ENCODE results near the gene DLK1. TPM values are rescaled to one million over a fixed set of nuclear protein-coding genes. Genes with fewer than 3 reads are reported as not detected.

The DLK1 gene
- total and polyA plus RNA-seq, 2 of the 13 experiments (the other 11 are each of a cell fraction or from before 2014, with no cell fraction given) = 95.5 to 312 TPM

DNA sequence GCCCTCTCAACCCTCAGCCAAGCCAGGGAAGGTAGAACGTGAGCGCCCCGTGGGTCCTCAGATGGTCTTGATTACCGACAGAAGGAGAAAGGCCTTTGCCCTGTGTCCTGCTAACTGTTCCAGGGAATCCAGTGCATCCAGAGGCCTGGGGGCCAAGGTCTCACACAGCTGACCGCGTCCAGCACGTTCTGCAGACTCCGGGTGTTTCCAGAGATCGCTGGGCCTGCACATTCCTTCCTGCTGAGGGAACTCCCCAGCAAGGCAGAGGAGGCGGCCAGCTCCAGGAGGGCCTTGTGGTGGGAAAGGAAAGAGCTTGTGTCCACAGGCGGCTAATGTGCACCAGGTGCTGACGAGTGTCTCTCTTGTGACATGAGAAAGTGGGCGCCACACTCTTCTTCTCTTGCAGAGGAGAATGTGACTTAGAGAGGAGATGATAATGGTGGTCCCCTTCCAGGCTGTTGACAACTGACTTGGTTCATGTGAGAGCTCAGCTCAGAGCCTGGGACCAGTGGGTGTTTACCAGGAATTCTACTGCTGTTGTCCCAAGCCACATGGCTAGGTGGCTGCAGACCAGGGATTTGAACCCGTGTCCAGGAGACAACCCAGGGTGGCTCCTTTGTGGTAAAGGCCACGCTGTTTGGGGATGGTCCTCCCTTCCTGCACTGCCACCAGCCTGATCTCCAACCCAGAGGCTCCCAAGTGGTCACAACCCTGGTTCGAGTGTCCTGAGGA lies 46.8 kb upstream of the DLK1 start (continued):
- no peak for TF ChIP-seq ZNF737 (CRISPR knock-in tag; IDR thresholded peaks at IDR 0.05; ENCODE audit: borderline replicate concordance)
- TF ChIP-seq KMT2B (CRISPR knock-in tag; IDR thresholded peaks at IDR 0.05) = peak; percentile 44; the same call in 1 of the 2 replicates
- TF ChIP-seq, protein P1, sequence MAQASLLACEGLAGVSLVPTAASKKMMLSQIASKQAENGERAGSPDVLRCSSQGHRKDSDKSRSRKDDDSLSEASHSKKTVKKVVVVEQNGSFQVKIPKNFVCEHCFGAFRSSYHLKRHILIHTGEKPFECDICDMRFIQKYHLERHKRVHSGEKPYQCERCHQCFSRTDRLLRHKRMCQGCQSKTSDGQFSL (CRISPR knock-in tag; IDR thresholded peaks at IDR 0.05) = no peak
- TF ChIP-seq, protein P2, sequence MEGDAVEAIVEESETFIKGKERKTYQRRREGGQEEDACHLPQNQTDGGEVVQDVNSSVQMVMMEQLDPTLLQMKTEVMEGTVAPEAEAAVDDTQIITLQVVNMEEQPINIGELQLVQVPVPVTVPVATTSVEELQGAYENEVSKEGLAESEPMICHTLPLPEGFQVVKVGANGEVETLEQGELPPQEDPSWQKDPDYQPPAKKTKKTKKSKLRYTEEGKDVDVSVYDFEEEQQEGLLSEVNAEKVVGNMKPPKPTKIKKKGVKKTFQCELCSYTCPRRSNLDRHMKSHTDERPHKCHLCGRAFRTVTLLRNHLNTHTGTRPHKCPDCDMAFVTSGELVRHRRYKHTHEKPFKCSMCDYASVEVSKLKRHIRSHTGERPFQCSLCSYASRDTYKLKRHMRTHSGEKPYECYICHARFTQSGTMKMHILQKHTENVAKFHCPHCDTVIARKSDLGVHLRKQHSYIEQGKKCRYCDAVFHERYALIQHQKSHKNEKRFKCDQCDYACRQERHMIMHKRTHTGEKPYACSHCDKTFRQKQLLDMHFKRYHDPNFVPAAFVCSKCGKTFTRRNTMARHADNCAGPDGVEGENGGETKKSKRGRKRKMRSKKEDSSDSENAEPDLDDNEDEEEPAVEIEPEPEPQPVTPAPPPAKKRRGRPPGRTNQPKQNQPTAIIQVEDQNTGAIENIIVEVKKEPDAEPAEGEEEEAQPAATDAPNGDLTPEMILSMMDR (CRISPR knock-in tag; IDR thresholded peaks at IDR 0.05) = peak; percentile 77
- peak; percentile 70 for TF ChIP-seq FOXP4 (CRISPR knock-in tag; IDR thresholded peaks at IDR 0.05)
- TF ChIP-seq ZNF782 (CRISPR knock-in tag; IDR thresholded peaks at IDR 0.05; ENCODE audit: borderline replicate concordance) = no peak
- TF ChIP-seq ZNF605 (CRISPR knock-in tag; IDR thresholded peaks at IDR 0.05) = peak; percentile 76
- peak; percentile 93 for TF ChIP-seq MEF2D (CRISPR knock-in tag; IDR thresholded peaks at IDR 0.05)
- TF ChIP-seq, protein P3, sequence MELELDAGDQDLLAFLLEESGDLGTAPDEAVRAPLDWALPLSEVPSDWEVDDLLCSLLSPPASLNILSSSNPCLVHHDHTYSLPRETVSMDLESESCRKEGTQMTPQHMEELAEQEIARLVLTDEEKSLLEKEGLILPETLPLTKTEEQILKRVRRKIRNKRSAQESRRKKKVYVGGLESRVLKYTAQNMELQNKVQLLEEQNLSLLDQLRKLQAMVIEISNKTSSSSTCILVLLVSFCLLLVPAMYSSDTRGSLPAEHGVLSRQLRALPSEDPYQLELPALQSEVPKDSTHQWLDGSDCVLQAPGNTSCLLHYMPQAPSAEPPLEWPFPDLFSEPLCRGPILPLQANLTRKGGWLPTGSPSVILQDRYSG (CRISPR knock-in tag; IDR thresholded peaks at IDR 0.05) = no peak
- TF ChIP-seq IRF1 (CRISPR knock-in tag; IDR thresholded peaks at IDR 0.05; ENCODE audit: low read depth) = 0 out of 2 replicates have a peak, but pooled peaks have one; percentile 63
- TF ChIP-seq, protein P4, sequence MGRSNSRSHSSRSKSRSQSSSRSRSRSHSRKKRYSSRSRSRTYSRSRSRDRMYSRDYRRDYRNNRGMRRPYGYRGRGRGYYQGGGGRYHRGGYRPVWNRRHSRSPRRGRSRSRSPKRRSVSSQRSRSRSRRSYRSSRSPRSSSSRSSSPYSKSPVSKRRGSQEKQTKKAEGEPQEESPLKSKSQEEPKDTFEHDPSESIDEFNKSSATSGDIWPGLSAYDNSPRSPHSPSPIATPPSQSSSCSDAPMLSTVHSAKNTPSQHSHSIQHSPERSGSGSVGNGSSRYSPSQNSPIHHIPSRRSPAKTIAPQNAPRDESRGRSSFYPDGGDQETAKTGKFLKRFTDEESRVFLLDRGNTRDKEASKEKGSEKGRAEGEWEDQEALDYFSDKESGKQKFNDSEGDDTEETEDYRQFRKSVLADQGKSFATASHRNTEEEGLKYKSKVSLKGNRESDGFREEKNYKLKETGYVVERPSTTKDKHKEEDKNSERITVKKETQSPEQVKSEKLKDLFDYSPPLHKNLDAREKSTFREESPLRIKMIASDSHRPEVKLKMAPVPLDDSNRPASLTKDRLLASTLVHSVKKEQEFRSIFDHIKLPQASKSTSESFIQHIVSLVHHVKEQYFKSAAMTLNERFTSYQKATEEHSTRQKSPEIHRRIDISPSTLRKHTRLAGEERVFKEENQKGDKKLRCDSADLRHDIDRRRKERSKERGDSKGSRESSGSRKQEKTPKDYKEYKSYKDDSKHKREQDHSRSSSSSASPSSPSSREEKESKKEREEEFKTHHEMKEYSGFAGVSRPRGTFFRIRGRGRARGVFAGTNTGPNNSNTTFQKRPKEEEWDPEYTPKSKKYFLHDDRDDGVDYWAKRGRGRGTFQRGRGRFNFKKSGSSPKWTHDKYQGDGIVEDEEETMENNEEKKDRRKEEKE (IDR thresholded peaks at IDR 0.05) = no peak
- peak; percentile 94 for TF ChIP-seq MLX (CRISPR knock-in tag; IDR thresholded peaks at IDR 0.05)
- TF ChIP-seq KAT2B (IDR thresholded peaks at IDR 0.05; ENCODE audit: borderline replicate concordance, low read depth, low read length) = no peak
- TF ChIP-seq HNRNPH1 (optimal IDR thresholded peaks at IDR 0.05; ENCODE audit: low read depth, low read length) = no peak
- no peak for TF ChIP-seq NONO (IDR thresholded peaks at IDR 0.05)
- peak; percentile 85 for TF ChIP-seq NONO (CRISPR knock-in tag; conservative IDR thresholded peaks at IDR 0.05)
- TF ChIP-seq, protein P5, sequence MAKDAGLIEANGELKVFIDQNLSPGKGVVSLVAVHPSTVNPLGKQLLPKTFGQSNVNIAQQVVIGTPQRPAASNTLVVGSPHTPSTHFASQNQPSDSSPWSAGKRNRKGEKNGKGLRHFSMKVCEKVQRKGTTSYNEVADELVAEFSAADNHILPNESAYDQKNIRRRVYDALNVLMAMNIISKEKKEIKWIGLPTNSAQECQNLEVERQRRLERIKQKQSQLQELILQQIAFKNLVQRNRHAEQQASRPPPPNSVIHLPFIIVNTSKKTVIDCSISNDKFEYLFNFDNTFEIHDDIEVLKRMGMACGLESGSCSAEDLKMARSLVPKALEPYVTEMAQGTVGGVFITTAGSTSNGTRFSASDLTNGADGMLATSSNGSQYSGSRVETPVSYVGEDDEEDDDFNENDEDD (CRISPR knock-in tag; IDR thresholded peaks at IDR 0.05; ENCODE audit: borderline replicate concordance) = peak; percentile 81
- TF ChIP-seq ZNF766 (CRISPR knock-in tag; IDR thresholded peaks at IDR 0.05; ENCODE audit: borderline replicate concordance) = no peak
